ENCODE measurements around the gene REN.

GRCh38 chr1:204139088-204139487 is 27.0 kb downstream of the REN start:
- TF ChIP-seq CTCF (IDR thresholded peaks at IDR 0.05; ENCODE audit: insufficient read depth, low read depth, low read length) (no peak), EZH2 (IDR thresholded peaks at IDR 0.05; ENCODE audit: insufficient read depth, low read length) (no peak)
